Sigmoid colon (tissue), 7 donors: ENCODE results near the gene NOL4L. TPM values are rescaled to one million over a fixed set of nuclear protein-coding genes. Genes with fewer than 3 reads are reported as not detected.

ENCODE experiments used
- DNase-seq: peaks from one replicate; pipeline ENCODE4 v3.0.0-alpha.2; 2019
- H3K27ac ChIP-seq, 4 donors: fragments of 200-600 bp; sonication (generic); one replicate each; pipeline ENCODE4 v1.5.1; 2016 to 2019; ENCODE audit warnings: mild to moderate bottlenecking in 1 of 4
- H3K27me3 ChIP-seq, 3 donors: fragments of 200-600 bp; sonication (generic); one replicate each; pipeline ENCODE4 v1.5.1; 2019; ENCODE audit warnings: mild to moderate bottlenecking in 1 of 3
- H3K36me3 ChIP-seq, 4 donors: fragments of 200-600 bp; sonication (generic); one replicate each; pipeline ENCODE4 v1.5.1; 2016 to 2019
- H3K4me1 ChIP-seq, 4 donors: fragments of 200-600 bp; sonication (generic); one replicate each; pipeline ENCODE4 v1.5.1; 2017 to 2019
- H3K4me3 ChIP-seq, 4 donors: fragments of 200-600 bp; sonication (generic); one replicate each; pipeline ENCODE4 v1.5.1; 2017 to 2019; ENCODE audit warnings: mild to moderate bottlenecking in 2 of 4, moderate library complexity in 1 of 4
- H3K9me3 ChIP-seq, 4 donors: fragments of 200-600 bp in 3 of 4; sonication (generic) in 3 of 4; one replicate each; pipeline versions ENCODE4 v1.5.1 to v1.6.1; 2013 to 2019
- EP300 ChIP-seq, 4 donors: sonication (generic); formaldehyde crosslinking; IDR thresholded peaks; one replicate each; pipeline ENCODE4 v1.6.1; 2017; ENCODE audit warnings: antibody characterized with exemption in 4 of 4
- POLR2A ChIP-seq, 2 donors: fragments of 450-650 bp; IDR thresholded peaks; one replicate each; pipeline ENCODE4 v1.6.1; 2016; ENCODE audit warnings: antibody characterized with exemption in 2 of 2, mild to moderate bottlenecking in 2 of 2, moderate library complexity in 2 of 2
- POLR2AphosphoS5 ChIP-seq, 4 donors: sonication (generic); formaldehyde crosslinking; IDR thresholded peaks; one replicate each; pipeline ENCODE4 v1.6.1; 2017; ENCODE audit warnings: antibody characterized with exemption in 4 of 4
- WGBS, 2 donors: extraction: QIAGEN DNeasy Blood & Tissue Kit; methylation state at CpG; one replicate each; pipeline ENCODE4 v1.1.7; 2013; 5-methylcytosine and 5-hydroxymethylcytosine counted together
- intact Hi-C: fragments of 100-400 bp; cut with DNase I; formaldehyde crosslinking; loops from one replicate; pipeline ENCODE4 v1.15.1; 2023
- polyA plus RNA-seq, 3 donors: library from polyadenylated mRNA; stranded (reverse); fragments of 200-250 nt; gene quantifications; one replicate each; pipeline ENCODE4 v1.2.3, GENCODE V29; 2013
- total RNA-seq, 4 donors: library from RNA; depleted of rRNA; stranded (reverse); fragments of >200 nt; gene quantifications; one replicate each; pipeline ENCODE4 v1.1.0, GENCODE V29; 2016
- TF ChIP-seq, protein P1 (sequence below), 4 experiments: fragments of 450-650 bp in 3 of 4; fragments of 200-600 bp in 1 of 4; IDR thresholded peaks; one replicate each; pipeline ENCODE4 v1.5.1; 2016 to 2019; ENCODE audit warnings: antibody characterized with exemption in 4 of 4, mild to moderate bottlenecking in 3 of 4, moderate library complexity in 2 of 4
- donor health status: healthy with polysubstance abuse.
- donor health status: Bipolar disorder and iron deficiency.
- donor health status: healthy.

Gene NOL4L
- total and polyA plus RNA-seq, 7 donors: 9.2 to 34.7 (median 16.8) TPM

DNA sequence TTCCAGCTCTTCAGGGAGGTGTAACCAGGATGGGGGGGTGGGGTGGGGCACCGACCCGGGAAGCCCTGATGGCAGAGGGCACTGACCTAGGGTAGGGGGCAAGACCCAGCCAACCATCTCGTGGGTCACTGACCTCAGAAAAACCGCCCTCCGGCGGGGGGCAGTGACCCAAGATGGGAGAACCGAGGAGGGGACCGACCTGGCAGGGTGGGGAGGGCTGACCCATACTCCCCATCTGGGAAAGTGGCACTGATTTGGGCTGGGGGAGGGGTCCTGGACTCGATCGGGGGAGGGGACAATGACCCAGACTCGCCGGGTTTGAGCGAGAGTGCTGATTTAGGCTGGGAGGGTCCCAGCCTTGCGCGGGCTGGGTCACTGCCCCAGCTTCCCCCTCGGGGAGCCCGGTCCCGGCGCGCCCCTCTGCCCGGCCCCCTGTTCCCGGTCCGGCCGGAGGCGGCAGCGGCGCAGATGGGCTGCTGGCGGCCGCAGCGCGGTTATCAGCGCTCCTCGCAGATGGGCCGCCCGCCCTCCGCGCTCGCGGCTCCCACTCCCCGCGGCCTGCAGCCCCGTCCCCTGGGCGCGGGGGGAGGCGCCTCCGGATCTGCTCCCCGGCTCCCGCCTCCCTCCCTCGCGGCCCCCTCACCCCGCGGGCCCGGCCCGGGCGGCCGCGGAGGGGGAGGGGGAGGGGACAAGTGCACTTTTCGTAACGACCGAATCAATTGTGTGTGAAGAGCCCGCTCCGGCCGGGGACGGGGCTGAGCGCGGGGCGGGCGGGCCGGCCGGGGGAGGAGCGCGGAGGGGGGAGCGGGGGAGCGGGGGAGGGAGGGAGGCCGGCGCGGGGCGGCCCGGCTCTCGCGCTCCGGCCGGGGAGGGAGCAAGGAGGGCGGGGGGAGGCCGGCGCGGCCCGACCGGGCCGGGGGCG is 2.2 kb downstream of the NOL4L start:
- Histone ChIP-seq H3K27me3 (no peaks in the 10 kb centered on the region), H3K9me3 (no peaks in the 10 kb centered on the region), H3K27ac (peak overlapping the region; percentile 34 to 78 (median 69)), H3K36me3 (no peaks in the 10 kb centered on the region), H3K4me3 (peak overlapping the region; percentile 53 to 78 (median 65)), H3K4me1 (peaks cover 0 to 27% (median 16%) of the 10 kb centered on the region in 4 donors)
- intact Hi-C loops: no loop called here
- TF ChIP-seq, protein P1, sequence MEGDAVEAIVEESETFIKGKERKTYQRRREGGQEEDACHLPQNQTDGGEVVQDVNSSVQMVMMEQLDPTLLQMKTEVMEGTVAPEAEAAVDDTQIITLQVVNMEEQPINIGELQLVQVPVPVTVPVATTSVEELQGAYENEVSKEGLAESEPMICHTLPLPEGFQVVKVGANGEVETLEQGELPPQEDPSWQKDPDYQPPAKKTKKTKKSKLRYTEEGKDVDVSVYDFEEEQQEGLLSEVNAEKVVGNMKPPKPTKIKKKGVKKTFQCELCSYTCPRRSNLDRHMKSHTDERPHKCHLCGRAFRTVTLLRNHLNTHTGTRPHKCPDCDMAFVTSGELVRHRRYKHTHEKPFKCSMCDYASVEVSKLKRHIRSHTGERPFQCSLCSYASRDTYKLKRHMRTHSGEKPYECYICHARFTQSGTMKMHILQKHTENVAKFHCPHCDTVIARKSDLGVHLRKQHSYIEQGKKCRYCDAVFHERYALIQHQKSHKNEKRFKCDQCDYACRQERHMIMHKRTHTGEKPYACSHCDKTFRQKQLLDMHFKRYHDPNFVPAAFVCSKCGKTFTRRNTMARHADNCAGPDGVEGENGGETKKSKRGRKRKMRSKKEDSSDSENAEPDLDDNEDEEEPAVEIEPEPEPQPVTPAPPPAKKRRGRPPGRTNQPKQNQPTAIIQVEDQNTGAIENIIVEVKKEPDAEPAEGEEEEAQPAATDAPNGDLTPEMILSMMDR (IDR thresholded peaks at IDR 0.05): no peak
- TF ChIP-seq POLR2AphosphoS5 (IDR thresholded peaks at IDR 0.05): no peak
- TF ChIP-seq EP300 (IDR thresholded peaks at IDR 0.05): no peak
- DNase-seq: no peak
- WGBS, 2 donors: 5 to 6% methylated on average over 91 of the region's 91 CpGs

DNA sequence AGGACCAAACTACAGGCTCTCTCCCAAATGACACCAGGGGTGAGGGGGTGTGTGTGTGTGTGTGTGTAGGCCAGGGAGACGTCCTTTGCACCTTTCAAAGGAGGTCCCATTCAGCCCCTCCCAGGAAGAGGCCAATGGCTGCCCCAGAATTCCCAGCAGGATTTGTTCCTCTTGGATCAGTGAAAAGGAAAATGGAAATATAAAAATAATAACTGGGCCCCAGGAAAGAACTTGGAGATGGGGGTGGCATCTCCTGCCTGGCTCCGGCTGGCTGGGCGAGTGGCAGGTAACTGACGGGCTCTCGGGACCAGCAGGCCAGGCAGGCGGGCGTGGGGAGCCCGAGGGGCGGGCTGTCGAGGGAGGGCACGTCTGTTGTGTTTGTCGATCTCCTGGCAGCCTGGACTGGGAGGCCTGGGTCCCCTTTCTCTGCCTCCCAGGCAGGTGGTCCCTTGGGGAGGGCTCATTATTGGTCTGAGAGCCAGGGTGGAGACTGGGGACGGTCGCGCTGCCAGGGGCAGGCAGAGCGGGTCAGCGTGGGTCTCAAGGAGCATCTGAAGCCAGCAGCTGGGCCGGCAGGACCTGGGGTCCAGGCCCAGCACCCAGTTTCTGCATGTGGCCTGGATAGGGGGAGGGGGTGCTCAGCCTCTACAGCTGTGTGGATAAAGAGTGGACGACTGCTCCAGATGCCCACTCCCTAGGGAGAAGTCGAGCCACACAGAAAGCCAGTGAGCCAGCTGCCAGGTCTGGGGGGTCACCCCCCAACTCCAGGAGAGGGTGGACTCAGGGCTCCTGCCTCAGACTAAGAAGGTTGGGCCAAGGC is 3.1 kb downstream of the NOL4L start:
- intact Hi-C loops: no loop called here
- TF ChIP-seq EP300 (IDR thresholded peaks at IDR 0.05): no peak
- TF ChIP-seq, protein P1 (IDR thresholded peaks at IDR 0.05): no peak
- TF ChIP-seq POLR2AphosphoS5 (IDR thresholded peaks at IDR 0.05): no peak
- TF ChIP-seq POLR2A (IDR thresholded peaks at IDR 0.05): no peak
- H3K4me1 ChIP-seq: peaks cover 0 to 27% (median 16%) of the 10 kb centered on the region in 4 donors
- no peak overlapping the region for H3K4me3 ChIP-seq
- H3K9me3 ChIP-seq: no peaks in the 10 kb centered on the region
- H3K27me3 ChIP-seq: no peaks in the 10 kb centered on the region
- H3K27ac ChIP-seq: peak overlapping the region in 3 of 4 donors; percentile 67 to 78 (median 71)
- no peaks in the 10 kb centered on the region for H3K36me3 ChIP-seq
- WGBS, 2 donors: 57 to 68% methylated on average over 20 of the region's 20 CpGs
- no peak for DNase-seq

DNA sequence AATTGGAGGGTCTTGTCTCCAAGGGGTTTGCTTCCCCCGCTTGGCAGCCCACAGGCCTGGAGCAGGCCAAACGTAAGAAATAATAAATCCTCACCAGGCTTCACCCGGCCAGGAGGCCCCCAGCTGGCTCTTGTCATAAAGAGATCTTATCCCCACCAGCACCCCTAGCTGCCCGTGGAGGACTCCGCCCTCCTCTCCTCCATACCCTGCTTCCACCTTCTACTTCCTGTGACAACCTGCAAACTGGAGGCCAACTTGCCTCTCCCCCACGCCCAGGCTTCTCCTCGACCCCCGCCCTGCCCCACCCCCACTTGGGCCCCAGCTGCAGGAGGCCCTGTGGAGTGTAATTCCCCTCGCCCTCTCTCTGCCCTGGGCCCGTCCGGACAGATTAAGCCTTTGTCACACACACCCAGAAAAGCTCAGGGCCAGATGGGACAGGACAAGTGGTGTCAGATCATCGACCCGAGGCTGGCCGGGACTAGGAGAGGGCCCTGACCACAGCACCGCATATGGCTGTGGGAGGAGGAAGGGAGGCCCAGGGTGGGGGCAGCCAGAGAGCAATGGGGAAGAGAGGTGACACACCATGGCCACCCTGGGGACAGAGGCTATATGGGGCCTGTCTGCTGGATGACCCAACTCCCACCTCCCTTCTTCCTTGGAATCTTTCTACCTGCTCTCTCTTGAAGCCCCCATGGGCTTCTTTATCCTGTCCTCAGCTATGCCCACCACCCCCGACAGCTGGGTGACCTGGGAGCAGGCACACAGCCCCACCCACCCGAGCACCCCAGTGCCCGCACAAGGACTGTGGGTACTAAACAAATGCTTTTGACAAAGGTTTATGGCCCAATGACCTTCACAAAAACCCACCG is 3.9 kb downstream of the NOL4L start:
- no peaks in the 10 kb centered on the region for H3K36me3 ChIP-seq
- WGBS, 2 donors: 43 to 51% methylated on average over 19 of the region's 19 CpGs
- H3K27me3 ChIP-seq: no peaks in the 10 kb centered on the region
- TF ChIP-seq EP300 (IDR thresholded peaks at IDR 0.05) (no peak), POLR2AphosphoS5 (IDR thresholded peaks at IDR 0.05) (no peak), POLR2A (IDR thresholded peaks at IDR 0.05) (no peak)
- TF ChIP-seq, protein P1 (IDR thresholded peaks at IDR 0.05): no peak
- intact Hi-C loops: no loop called here
- no peak overlapping the region for H3K4me3 ChIP-seq
- H3K4me1 ChIP-seq: peaks cover 0 to 27% (median 16%) of the 10 kb centered on the region in 4 donors
- H3K27ac ChIP-seq: peak overlapping the region in 2 of 4 donors; percentile 67 to 78
- H3K9me3 ChIP-seq: no peaks in the 10 kb centered on the region
- DNase-seq: no peak

DNA sequence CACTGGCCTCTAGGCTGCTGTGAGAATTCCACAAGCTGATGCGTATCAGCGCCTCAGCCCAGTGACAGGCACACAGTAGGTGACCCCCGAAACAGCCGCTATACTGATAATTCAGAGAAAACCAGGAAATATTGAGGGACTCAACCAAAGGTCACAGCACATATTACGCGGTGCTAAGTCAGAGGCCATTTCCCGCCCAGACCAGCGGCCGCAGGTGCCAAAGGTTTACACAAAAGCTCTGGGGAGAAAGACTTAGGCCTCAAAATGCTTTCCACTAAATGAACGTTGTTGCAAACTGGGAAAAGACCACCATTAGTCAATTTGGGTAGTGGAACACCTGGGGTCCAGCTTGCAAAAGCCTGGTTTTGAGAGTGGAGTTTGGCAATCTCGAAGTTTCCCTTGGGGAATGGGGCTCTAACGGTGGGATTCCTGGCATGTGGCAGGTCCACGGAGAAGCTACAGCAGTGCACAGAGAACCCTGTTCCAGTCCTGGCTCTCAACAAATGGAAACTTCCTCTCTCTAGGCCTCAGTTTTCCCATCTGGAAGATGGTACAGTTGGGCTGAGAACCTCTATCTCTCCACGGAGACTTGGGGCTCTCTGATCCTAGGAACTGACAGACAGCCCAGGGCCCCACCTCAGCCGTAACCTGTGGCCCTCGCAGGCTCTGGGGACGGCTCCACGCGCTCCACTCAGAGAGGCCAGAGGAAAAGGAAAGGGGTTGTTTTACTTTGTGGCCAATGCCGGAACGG is 4.7 kb downstream of the NOL4L start:
- WGBS, 2 donors: 77% methylated on average over 21 of the region's 21 CpGs
- H3K27me3 ChIP-seq: no peaks in the 10 kb centered on the region
- peaks cover 0 to 24% (median 16%) of the 10 kb centered on the region in 4 donors for H3K4me1 ChIP-seq
- intact Hi-C loops: no loop called here
- H3K27ac ChIP-seq: no peak overlapping the region
- H3K36me3 ChIP-seq: no peaks in the 10 kb centered on the region
- no peak overlapping the region for H3K4me3 ChIP-seq
- no peak for DNase-seq
- no peaks in the 10 kb centered on the region for H3K9me3 ChIP-seq
- TF ChIP-seq POLR2AphosphoS5 (IDR thresholded peaks at IDR 0.05): no peak
- TF ChIP-seq, protein P1 (IDR thresholded peaks at IDR 0.05): no peak
- no peak for TF ChIP-seq POLR2A (IDR thresholded peaks at IDR 0.05)
- no peak for TF ChIP-seq EP300 (IDR thresholded peaks at IDR 0.05)
